D721Med (cell line): ENCODE measurements around the gene RPRML.
A peak's percentile ranks its signal among the peaks of the same experiment; 100 is the strongest.

Experiments used
- DNase-seq: peaks from one replicate; pipeline ENCODE4 v3.0.0; 2011; ENCODE audit warnings: low spot score; ENCODE audit not compliant: insufficient read length
- FAIRE-seq: peaks from 2 replicates; lab custom pipeline; 2011; peaks lifted over from hg19 to GRCh38; lab: Jason Lieb, UNC
- CTCF ChIP-seq: IDR thresholded peaks from 2 replicates; pipeline ENCODE4 v1.5.1; 2012; ENCODE audit warnings: mild to moderate bottlenecking, control low read depth; ENCODE audit not compliant: insufficient read depth; ENCODE audit errors: missing control alignments

Gene RPRML

GRCh38 chr17:46984341-46984740 lies 5.3 kb upstream of the RPRML start:
- TF ChIP-seq CTCF: no peak
- no peak for FAIRE-seq
- DNase-seq: no peak

- no peak for FAIRE-seq
- no peak for DNase-seq
These were observed 4.7 kb upstream of the RPRML start for GRCh38 chr17:46983782-46984181.

GRCh38 chr17:46982577-46982976 lies 3.5 kb upstream of the RPRML start:
- FAIRE-seq (no peak), DNase-seq (no peak)
- no peak for TF ChIP-seq CTCF

More at GRCh38 chr17:46983782-46984181, 4.7 kb upstream of the RPRML start:
- no peak for TF ChIP-seq CTCF

- no peak for FAIRE-seq
- TF ChIP-seq CTCF: no peak
- no peak for DNase-seq
These were observed 435 bp downstream of the RPRML start for GRCh38 chr17:46978489-46979146.

GRCh38 chr17:46977750-46978488 lies 1.1 kb downstream of the RPRML start:
- FAIRE-seq: no peak
- DNase-seq: no peak
- no peak for TF ChIP-seq CTCF

GRCh38 chr17:46977348-46977747 lies 1.7 kb downstream of the RPRML start:
- DNase-seq (no peak), FAIRE-seq (no peak)
- peak; percentile 50 for TF ChIP-seq CTCF
